Activated gamma-delta T cell (primary cell): ENCODE results near the gene CYYR1.
"Not testable (repeated sequence)": the region's sequence is repeated elsewhere in the genome, so short reads cannot be mapped to it uniquely, and the experiment has no call there.

Source experiments
- DNase-seq: peaks from one replicate; lab custom pipeline; 2025; lab: John Stamatoyannopoulos, UW

The CYYR1 gene

GRCh38 chr21:26489781-26490180 is 83.3 kb downstream of the CYYR1 start:
- DNase-seq, result no peak

DNA sequence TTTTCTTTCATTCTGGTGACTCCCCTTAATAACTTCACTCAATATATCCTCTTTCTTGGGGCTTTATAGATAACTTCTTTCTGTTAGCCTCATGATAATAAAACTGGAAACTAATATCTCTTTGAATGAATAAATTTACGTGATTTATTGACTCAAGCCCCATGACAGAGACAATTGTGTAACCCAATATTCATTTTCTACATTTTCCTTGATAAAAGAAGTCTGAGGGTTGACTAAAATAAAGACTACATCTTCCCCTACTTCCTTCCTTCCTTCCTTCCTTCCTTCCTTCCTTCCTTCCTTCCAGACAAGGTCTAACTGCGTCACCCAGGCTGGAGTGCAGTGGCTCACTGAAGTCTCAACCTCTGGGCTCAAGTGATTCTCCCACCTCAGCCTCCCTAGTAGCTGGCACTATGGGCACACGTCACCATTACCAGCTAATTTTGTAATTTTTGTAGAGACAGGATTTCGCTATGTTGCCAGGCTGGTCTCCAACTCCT is 85.1 kb downstream of the CYYR1 start:
- no peak for DNase-seq

DNA sequence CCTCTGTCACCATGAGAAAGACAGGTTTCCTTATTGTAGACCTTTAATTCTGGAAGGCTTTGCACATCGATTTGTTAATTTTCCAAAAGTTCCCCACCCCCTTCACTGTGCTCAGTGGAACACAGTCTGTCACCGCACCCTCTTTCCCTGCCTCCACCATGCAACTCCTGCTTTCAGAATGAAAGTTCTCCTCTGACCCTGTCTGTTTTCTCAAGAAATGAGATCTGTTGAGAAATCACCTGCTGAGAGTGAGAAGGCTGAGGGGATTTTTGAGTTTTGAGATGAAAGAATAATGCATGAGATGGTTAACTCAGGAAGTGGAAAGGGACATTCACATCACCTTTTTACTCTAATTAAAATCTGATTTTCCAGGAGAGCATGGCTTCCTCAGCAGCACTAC is 99.6 kb downstream of the CYYR1 start:
- DNase-seq, result no peak

DNA sequence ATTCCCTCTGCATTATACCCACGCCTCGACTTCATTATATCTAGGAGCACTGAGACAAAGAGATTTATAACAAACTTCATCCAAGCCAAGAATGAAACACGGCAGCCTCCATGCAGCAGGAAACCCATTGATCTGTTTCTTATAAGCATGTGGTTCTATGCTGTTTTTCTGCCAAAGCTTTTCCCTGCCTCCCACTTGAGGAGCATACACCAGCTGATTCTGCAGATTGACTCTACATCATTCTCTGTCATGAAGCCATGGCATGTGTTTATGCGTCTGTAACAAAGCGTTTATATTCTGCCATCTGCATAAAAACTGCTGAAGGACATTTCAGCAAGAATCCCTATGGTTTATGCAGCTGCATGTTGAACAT is 102.0 kb downstream of the CYYR1 start:
- no peak for DNase-seq

DNA sequence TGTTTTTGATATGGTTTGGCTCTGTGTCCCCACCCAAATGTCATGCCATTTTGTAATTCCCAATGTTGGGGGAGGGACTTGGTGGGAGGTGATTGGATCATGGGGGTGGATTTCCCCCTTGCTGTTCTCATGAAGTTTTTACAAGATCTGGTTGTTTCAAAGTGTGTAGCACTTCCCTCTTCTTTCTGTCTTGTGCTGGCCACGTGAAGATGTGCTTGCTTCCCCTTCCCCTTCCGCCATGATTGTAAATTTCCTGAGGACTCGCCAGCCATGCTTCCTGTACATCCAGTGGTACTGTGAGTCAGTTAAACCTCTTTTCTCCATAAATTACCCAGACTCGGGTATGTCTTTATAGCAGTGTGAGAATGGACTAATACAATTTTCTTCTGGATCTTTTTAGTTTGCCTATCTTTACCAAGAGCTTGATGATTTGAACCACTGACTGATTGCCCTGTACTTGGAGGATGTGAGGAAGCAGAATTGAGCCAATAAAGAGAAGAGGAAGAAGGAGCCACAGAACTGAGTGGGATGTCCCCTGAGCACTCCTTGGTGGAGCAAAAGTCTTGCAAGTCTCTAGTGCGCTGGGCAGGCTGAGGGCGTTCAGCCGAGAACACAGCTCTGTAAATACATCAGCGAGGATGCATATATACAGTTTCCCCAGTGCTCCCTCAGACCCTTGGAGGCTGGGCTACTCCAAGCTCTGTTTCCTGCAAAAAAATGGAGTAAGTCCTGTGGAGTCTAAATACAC is 102.6 kb downstream of the CYYR1 start:
- DNase-seq, result no peak

- no peak for DNase-seq
These were observed 103.3 kb downstream of the CYYR1 start for GRCh38 chr21:26469789-26470188.

- no peak for DNase-seq
These were observed 107.2 kb downstream of the CYYR1 start for GRCh38 chr21:26465916-26466315.

DNA sequence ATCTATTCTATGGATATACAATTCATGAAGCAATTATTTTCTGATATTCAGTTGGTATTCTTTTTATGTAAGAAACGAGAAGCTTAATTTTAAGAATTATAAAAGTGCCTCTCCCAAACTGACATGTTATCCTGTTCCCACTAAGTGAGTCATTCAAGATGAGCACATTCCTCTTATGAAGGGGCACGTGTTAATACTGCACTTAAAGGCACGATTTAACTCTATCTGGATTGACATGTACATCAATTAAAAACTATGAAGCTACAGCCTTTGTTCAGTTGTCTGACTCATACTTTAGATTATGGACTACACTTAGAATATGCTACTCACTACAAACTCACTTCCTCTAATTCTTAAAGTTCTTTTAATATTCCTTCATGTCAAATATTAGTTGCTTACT is 111.6 kb downstream of the CYYR1 start:
- no peak for DNase-seq

DNA sequence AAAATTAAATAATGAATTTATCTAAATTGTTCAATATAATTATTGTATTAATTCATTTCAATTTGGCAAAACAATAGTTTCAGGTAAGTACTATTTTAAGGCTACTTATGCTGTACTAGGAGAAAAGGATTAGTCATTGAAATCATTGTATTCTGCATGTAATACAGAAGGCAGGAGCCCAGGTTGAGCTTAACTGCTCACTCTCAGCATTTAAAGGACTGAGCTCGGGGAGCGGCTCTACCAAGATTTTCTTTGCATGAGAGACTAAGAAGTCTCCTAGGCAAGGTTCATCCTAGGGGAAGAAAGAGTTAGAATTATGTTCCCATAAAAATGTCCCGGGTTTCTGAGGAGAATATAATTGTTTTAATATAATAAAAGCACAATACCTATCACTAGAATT is 112.5 kb downstream of the CYYR1 start:
- no peak for DNase-seq

DNA sequence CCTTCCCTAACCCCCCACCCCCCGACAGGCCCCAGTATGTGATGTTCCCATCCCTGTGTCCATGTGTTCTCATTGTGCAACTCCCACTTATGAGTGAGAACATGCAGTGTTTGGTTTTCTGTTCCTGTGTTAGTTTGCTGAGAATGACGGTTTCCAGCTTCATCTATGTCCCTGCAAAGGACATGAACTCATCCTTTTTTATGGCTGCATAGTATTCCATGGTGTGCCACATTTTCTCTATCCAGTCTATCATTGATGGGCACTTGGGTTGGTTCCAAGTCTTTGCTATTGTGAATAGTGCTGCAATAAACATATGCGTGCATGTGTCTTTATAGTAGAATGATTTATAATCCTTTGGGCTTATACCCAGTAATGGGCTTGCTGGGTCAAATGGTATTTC is 114.2 kb downstream of the CYYR1 start:
- not testable (repeated sequence) for DNase-seq

DNA sequence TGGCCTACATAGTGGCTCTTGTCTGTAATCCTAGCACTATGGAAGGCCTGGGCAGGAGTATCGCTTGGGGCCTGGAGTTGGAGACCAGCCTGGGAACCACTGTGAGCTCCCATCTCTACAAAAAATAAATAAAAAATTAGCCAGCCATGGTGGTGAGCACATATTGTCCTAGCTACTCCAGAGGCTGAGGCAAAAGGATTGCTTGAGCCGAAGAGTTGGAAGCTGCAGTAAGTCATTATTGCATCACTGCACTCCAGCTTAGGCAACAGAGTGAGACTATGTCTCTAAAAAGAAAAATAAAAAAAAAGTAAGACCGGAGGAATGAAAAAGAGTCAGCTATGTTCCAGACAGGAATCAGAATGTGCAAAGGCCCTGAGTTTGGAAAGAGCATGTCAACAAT is 115.3 kb downstream of the CYYR1 start:
- no peak for DNase-seq

GRCh38 chr21:26453267-26453666 is 119.8 kb downstream of the CYYR1 start:
- DNase-seq, result no peak

GRCh38 chr21:26451081-26451740 is 121.9 kb downstream of the CYYR1 start:
- DNase-seq, result no peak

GRCh38 chr21:26449161-26449560 is 123.9 kb downstream of the CYYR1 start:
- DNase-seq, result no peak

DNA sequence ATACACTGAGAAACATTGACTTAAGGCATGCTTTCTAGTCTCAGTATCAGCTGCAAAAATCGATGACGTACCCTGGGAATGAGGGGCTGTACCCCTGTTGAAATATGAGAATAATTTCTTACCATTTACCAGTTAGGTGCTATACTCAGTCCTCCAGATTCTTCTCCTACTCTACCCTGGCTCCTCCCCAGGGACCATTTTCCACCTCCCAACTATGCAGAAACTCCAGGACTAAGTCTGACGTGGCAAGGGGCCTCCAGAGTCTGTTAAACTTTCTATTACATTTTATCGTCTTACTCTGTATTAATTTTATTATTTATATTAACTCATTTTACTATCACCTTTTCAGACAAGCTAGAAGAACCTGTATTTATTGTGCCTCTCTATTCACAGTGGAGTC is 124.3 kb downstream of the CYYR1 start:
- DNase-seq, result no peak

DNA sequence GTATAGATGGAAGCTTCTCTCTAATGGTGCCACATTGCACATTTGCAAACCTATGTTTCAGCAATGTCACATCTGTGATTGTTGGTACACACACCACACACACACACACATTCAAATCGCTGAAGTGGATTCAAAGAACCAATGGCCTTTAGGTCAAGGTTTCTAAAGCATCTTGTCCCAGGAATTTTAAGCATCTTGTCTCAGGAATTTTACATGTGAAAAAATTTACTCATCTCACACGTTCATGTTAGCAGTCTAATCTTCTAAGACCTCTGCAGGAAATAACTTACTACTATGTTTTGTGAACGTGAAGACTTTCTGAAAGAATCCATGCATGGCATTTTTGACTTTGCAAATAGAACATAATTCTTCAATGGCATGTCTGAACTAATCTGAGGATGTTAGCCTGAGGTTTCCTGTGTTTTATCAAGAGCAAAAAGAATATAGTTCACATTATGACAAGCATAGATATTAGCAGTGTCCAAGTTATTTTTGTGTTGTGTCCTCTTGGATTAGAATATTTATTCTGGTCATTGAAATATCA is 125.1 kb downstream of the CYYR1 start:
- no peak for DNase-seq

DNA sequence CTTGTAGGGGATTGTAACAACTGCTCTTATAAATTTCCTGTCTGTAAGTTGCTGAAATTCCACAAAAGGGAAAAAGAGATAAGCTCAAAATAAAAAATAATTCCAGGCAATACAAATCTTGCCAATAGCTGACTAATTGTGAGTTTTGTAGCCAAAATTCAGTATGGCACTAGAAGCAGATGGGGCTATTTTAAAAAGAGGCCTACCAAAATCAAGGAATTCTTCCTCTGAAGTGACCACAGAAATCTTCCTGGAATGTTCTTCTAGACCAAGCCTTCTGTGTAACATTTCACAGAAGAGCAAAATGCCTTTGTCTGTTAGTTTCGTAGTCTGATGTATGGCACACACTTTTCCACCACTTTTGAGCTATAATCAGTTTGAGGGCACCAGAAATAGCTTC is 127.6 kb downstream of the CYYR1 start:
- no peak for DNase-seq

GRCh38 chr21:26444646-26445045 is 128.4 kb downstream of the CYYR1 start:
- no peak for DNase-seq

- no peak for DNase-seq
These were observed 129.2 kb downstream of the CYYR1 start for GRCh38 chr21:26443867-26444266.

DNA sequence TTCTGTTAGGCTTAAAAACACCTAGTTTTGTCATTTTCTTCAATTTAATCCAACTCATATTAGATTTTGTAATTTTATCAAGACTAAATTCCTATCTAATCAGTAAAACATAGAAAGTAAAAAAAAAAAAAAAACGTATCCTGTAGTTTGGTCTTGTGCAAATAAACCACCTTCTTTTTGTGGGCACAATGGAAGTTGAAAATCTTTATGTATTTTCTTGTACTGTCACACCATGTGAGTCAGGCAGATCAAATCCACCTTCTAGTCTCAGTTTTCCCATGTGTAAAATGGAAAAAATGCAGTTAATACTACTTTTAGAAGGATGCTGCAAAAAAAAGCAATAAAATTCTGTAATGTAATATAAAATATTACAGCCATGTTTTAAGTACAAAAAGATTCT is 129.8 kb downstream of the CYYR1 start:
- no peak for DNase-seq

GRCh38 chr21:26441149-26441548 is 131.9 kb downstream of the CYYR1 start:
- no peak for DNase-seq

DNA sequence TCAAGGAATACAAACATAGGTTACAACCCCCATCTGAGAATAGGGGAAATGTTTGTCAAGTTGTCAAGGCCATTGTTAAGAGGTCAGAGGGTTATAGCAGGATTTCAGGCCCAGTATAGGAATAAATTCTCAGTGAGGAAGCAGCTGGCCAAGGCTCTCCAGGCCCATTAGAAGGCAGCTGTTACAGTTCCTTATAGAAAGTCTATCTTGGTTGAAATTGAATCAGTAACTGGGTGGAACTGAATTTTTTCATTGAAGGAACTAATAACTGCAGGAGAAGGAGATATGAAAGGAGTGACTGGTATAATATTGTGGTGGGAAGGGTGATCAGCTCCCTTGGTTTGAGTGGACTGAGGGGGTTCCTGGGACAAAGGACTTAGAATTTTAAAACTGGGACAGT is 134.1 kb downstream of the CYYR1 start:
- DNase-seq, result no peak

GRCh38 chr21:26437326-26438009 is 135.6 kb downstream of the CYYR1 start:
- no peak for DNase-seq
